DMS 273 (cell line): ENCODE measurements around the gene EXOSC6.
"Not testable (repeated sequence)": the region's sequence is repeated elsewhere in the genome, so short reads cannot be mapped to it uniquely, and the experiment has no call there.

ENCODE experiments used
- DNase-seq: peaks from one replicate; lab custom pipeline; 2025; ENCODE audit not compliant: unreplicated experiment; lab: John Stamatoyannopoulos, UW

Gene EXOSC6

DNA sequence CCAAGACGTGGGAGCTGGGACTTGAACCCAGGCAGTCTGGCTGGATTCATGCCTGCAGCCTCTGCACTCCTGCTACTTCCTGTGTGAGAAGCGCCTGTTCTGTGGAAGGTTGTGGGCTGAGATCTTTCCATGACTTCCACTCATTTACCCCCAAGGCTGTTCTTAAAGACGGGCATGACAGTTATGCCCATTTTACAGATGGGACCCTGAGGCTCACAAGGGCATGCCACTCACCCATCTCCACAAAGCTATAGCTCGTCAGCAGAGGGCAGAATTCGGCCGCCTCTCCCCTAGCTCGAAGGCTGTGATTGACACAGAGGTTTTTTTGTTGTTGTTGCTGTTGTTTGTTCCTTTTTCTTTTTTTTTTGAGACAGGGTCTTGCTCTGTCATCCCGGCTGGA, 51.7 kb downstream of the EXOSC6 start:
- not testable (repeated sequence) for DNase-seq

- DNase-seq = not testable (repeated sequence)
Measured at GRCh38 chr16:70199170-70199569, 52.6 kb downstream of the EXOSC6 start.

GRCh38 chr16:70198666-70199065, 53.1 kb downstream of the EXOSC6 start:
- DNase-seq = not testable (repeated sequence)

DNA sequence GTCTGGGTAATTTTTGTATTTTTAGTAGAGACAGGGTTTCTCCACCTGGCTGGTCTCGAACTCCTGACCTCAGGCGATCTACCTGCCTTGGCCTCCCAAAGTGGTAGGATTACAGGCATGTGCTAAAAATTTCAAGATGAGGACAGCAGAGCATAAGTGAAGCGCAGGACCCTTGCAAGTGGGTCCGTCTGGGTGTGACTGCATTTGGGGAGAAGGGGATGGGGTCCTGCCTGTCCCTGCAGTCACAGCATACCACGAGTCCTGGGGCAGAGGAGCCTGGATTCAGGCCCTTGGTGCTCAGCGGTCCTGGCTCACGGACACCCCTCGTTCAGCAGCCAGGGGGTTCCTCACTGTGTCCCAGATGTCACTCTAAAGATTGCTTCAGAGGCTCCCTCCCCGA, 53.5 kb downstream of the EXOSC6 start:
- DNase-seq = not testable (repeated sequence)

DNA sequence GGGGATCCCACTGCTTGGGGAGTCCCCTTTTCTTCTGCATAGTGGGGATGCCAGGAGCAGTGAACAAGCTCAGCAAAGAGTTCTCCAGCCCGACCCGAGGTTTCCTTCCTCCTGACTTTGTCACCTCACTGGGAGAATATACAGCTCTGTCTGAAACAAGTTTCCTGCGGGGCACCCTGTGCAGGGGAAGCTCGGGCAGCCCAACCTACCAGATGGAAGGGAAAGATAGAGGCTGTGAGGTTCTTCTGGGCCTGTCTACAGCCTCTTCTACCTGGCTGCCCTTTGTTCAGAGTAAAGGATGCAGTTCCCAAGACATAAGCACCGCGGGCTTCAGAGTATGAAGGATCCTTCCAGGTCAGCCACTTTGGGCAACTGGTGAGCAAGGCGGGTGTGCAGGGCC, 54.1 kb downstream of the EXOSC6 start:
- not testable (repeated sequence) for DNase-seq
